NB4 (cell line): ENCODE measurements around the gene MAN2A1.

Source experiments
- DNase-seq: peaks from one replicate; pipeline ENCODE4 v3.0.0; 2010; ENCODE audit warnings: low read depth
- H3K4me3 ChIP-seq: one replicate; pipeline ENCODE4 v1.5.1; 2011; ENCODE audit warnings: mild to moderate bottlenecking, low read depth, low read length, moderate library complexity
- CTCF ChIP-seq: IDR thresholded peaks from one replicate; pipeline ENCODE4 v1.5.1; 2012; ENCODE audit warnings: low read depth, low read length
- MAX ChIP-seq: IDR thresholded peaks from 2 replicates; pipeline ENCODE4 v1.6.1; 2011; ENCODE audit warnings: low read depth, low read length
- MYC ChIP-seq: IDR thresholded peaks from 2 replicates; pipeline ENCODE4 v1.6.1; 2011; ENCODE audit warnings: low read depth, low read length
- POLR2A ChIP-seq: IDR thresholded peaks from 2 replicates; pipeline ENCODE4 v1.6.1; 2011; ENCODE audit warnings: mild to moderate bottlenecking; ENCODE audit not compliant: insufficient read length; ENCODE audit errors: extremely low read depth

The MAN2A1 gene

GRCh38 chr5:109838157-109838556 lies 148.4 kb downstream of the MAN2A1 start:
- no peak overlapping the region for H3K4me3 ChIP-seq
- DNase-seq, result no peak
- TF ChIP-seq POLR2A (no peak), CTCF (no peak), MYC (no peak), MAX (no peak)

DNA sequence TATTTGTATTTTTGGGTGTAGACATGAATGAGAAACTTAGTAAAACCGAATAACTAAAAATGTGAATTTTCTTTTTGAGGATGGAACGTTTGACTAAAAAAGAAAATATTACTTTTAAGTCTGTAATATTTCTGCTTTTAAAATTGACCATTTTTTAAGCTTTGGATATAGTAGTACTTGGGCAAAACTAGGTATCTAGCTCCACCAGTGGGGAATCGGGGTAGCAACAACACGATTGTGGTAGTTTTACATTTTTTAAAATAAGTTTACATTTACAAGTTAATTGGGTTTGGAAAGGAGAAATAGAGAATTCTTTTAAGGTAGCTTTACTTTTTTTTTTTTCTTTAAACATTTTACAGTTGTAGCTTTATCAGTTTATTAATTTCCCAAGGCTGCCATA lies 154.4 kb downstream of the MAN2A1 start:
- H3K4me3 ChIP-seq, result no peak overlapping the region
- no peak for TF ChIP-seq POLR2A
- no peak for TF ChIP-seq CTCF
- no peak for TF ChIP-seq MYC
- TF ChIP-seq MAX, result no peak
- no peak for DNase-seq

- DNase-seq, result no peak
- no peak overlapping the region for H3K4me3 ChIP-seq
- TF ChIP-seq POLR2A (no peak), CTCF (no peak), MAX (no peak), MYC (no peak)
Measured at GRCh38 chr5:109844695-109845094, 155.0 kb downstream of the MAN2A1 start.

DNA sequence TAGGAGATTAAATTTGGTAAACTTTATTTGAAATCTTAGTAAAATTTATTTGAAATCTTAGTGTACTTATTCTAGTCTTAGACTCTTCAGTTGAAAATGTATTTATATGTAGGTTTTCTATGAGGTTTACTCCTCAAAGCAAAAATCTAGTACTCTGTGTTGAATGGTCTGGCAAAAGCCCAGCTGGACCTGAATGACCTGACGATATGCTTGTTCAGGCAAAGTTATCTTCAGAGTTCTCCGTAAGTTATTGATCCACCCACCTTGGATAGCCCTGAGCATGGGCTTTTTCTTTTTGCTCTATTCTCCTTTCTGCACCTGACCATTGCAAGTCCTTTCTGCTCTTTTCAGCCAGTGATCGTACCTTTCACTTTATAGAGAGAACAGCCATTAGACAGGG lies 158.4 kb downstream of the MAN2A1 start:
- H3K4me3 ChIP-seq, result no peak overlapping the region
- no peak for TF ChIP-seq MAX
- no peak for TF ChIP-seq POLR2A
- no peak for TF ChIP-seq MYC
- no peak for TF ChIP-seq CTCF
- no peak for DNase-seq

DNA sequence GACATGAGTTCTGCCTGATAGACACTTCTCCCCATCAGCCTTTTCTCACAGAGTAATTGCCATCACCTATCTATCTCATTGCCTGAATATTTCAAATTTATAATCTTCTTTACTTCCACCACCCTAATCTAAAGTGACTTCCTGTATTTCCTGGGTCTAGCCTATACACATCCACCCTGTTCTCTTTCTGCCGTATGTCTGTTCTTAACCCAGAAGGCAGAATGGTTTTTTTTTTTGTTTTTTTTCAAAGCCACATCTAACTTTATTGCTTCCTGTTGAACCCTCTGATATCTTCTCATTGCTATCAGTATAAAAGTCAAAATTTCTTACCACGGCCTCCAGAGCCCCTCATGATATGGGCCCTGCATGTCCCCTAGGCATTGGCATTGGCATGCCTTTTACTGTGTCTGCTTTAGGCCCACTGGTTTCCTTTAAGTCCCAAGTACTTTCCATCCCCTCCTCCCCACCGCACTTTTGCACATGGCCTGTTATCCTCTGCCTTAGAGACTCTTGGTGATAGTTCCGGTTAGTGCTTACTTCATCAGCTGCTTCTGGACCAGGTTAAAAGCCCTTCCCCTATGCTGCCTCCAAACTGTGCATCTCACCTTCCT lies 159.9 kb downstream of the MAN2A1 start:
- TF ChIP-seq CTCF (no peak), MAX (no peak), MYC (no peak), POLR2A (no peak)
- no peak for DNase-seq
- H3K4me3 ChIP-seq, result no peak overlapping the region

- TF ChIP-seq MAX (no peak), POLR2A (no peak), CTCF (no peak), MYC (no peak)
- DNase-seq, result no peak
- no peak overlapping the region for H3K4me3 ChIP-seq
Measured at GRCh38 chr5:109852371-109853155, 162.8 kb downstream of the MAN2A1 start.
